Lower lobe of right lung (tissue), 2 donors: ENCODE data around the gene HOXA11. TPM values are rescaled to one million over a fixed set of nuclear protein-coding genes. Genes with fewer than 3 reads are reported as not detected.
A peak's percentile ranks its signal among the peaks of the same experiment; 100 is the strongest.

ENCODE experiments used
- ATAC-seq, 2 donors: fragments of 200-7000 bp; cut with Tn5 transposase; one replicate each; pipeline ENCODE4 v1.9.1; 2020 to 2022; ENCODE audit warnings: mild to moderate bottlenecking in 2 of 2, moderate library complexity in 2 of 2
- DNase-seq: peaks from one replicate; pipeline ENCODE4 v3.0.0-alpha.2; 2020
- H3K27ac ChIP-seq: fragments of 200-600 bp; one replicate; pipeline ENCODE4 v1.8.0; 2022
- H3K27me3 ChIP-seq: fragments of 200-600 bp; one replicate; pipeline ENCODE4 v1.8.0; 2022; ENCODE audit warnings: low read depth
- H3K36me3 ChIP-seq: fragments of 200-600 bp; one replicate; pipeline ENCODE4 v1.8.0; 2022; ENCODE audit warnings: mild to moderate bottlenecking
- H3K4me1 ChIP-seq: fragments of 200-600 bp; one replicate; pipeline ENCODE4 v1.8.0; 2022
- H3K4me3 ChIP-seq: fragments of 200-600 bp; one replicate; pipeline ENCODE4 v1.8.0; 2022; ENCODE audit warnings: mild to moderate bottlenecking
- H3K9me3 ChIP-seq: fragments of 200-600 bp; one replicate; pipeline ENCODE4 v1.8.0; 2022
- CTCF ChIP-seq: fragments of 200-600 bp; IDR thresholded peaks from one replicate; pipeline ENCODE4 v1.8.0; 2022; ENCODE audit warnings: antibody characterized with exemption, mild to moderate bottlenecking
- intact Hi-C: fragments of 100-400 bp; cut with DNase I; formaldehyde crosslinking; loops from one replicate; pipeline ENCODE4 v1.11.0; 2022
- total RNA-seq: library from RNA; stranded (reverse); fragmentation: NEBNext Ultra II Directional; extraction: Animal tissue kit (Norgen Biotek cat#: 25700); gene quantifications from one replicate; pipeline ENCODE4 v1.2.1, GENCODE V29; 2021
- donor health status: DM: no; HTN: yes; CAD: no; lungs with severe emphysema.

Gene HOXA11
- total RNA-seq, 1 donor from 2014 or later = not detected

GRCh38 chr7:27171325-27171636 lies 13.8 kb downstream of the HOXA11 start:
- DNase-seq = no peak
- Histone ChIP-seq H3K9me3 (no peaks in the 10 kb centered on the region), H3K36me3 (no peaks in the 10 kb centered on the region), H3K27me3 (peaks cover 100% of the 10 kb centered on the region), H3K4me3 (no peak overlapping the region), H3K4me1 (peaks cover 42% of the 10 kb centered on the region), H3K27ac (no peak overlapping the region)
- intact Hi-C loops = no loop called here
- ATAC-seq = no peak
- no peak for TF ChIP-seq CTCF

DNA sequence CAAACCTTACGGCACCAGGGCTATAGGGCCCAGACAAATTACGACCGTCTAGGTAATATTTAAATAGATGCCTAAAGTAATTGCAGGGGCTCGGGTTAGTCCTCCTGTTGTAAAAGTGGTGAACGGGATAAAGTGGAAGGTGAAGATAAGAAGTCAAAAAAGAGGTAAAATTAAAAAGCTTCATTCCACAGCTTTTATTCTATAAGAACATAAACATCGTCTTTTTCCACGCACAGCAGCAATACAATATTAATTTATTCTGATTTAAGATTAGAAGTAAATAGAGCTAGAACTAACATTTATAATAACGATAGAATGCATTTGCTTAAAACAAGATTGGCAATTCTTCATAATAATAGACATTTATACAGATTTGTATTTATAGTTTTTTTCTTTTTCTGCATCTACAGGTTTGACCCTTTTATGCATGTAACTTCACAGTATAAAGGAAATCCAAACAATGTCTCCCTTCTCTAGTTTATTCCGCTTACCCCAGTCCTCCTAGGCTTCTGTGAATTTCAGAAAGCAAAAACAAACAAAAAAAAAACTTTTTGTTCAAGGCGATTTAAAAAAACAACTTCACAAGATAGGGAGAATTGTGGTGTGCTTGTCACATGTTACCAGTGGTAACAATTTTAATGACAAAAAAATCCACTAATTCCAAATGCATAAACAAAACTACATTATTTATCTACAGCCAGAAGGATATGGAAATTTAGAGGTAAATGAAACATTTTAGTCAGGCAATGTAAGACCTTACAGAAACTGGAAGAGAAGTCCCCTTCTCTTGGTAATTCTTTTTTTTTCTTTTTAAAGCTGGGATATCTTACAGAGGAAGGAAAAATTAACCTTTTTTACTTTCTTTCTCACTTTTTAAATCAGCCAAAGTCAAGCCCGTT lies 14.4 kb downstream of the HOXA11 start:
- H3K4me1 ChIP-seq = peaks cover 48% of the 10 kb centered on the region
- H3K36me3 ChIP-seq = no peaks in the 10 kb centered on the region
- H3K9me3 ChIP-seq = no peaks in the 10 kb centered on the region
- TF ChIP-seq CTCF = no peak
- intact Hi-C loops = no loop called here
- no peak for DNase-seq
- H3K4me3 ChIP-seq = no peak overlapping the region
- H3K27ac ChIP-seq = no peak overlapping the region
- ATAC-seq = no peak
- H3K27me3 ChIP-seq = peaks cover 100% of the 10 kb centered on the region

DNA sequence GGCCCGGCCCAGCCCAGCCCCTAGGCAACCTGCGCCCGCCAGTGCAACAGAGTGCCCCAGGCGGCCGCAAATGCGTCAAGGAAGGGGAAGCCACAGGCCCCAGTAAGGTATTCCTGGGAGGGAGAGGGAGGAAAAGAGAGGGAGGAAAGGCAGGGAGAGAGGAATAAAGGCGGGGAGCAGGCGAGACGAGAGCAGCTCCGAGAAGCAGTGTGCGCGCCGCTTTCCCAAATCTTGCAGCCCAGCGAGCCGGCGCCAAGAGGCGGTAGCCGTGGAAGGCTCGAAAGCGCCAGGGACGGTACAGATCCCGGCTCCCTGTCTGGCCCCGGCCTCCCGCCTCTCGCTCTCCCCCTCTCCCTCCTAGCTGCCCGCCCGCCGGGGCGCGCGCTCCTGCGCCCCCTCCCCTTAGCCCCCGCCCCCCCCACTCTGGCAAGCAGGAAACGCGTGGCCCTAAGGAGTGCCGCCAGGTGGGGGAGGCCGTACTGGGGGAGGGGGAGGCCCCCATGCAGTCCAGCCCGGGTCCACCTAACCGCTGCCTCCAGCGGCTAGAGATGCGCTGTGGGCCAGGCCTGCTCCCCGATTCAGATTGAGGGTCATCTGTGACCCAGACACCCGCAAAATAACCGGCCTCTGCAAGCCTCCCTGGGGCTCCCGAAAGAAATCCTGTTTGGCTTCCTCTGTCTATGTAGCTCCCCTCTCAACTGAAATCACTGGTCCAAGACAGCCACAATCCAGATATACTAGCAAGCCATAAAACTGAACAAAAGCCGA lies 15.2 kb downstream of the HOXA11 start:
- DNase-seq (peak; percentile 39), ATAC-seq (no peak)
- Histone ChIP-seq H3K9me3 (no peaks in the 10 kb centered on the region), H3K4me1 (peaks cover 54% of the 10 kb centered on the region), H3K27ac (no peak overlapping the region), H3K27me3 (peaks cover 100% of the 10 kb centered on the region), H3K4me3 (no peak overlapping the region), H3K36me3 (no peaks in the 10 kb centered on the region)
- intact Hi-C loops = no loop called here
- no peak for TF ChIP-seq CTCF

- Histone ChIP-seq H3K27ac (no peak overlapping the region), H3K36me3 (no peaks in the 10 kb centered on the region), H3K4me1 (peaks cover 52% of the 10 kb centered on the region), H3K27me3 (peaks cover 100% of the 10 kb centered on the region), H3K4me3 (no peak overlapping the region), H3K9me3 (no peaks in the 10 kb centered on the region)
- ATAC-seq = no peak
- peak; percentile 42 for DNase-seq
- TF ChIP-seq CTCF = no peak
- intact Hi-C loops = no loop called here
Observed at GRCh38 chr7:27168265-27168947, 16.6 kb downstream of the HOXA11 start.

DNA sequence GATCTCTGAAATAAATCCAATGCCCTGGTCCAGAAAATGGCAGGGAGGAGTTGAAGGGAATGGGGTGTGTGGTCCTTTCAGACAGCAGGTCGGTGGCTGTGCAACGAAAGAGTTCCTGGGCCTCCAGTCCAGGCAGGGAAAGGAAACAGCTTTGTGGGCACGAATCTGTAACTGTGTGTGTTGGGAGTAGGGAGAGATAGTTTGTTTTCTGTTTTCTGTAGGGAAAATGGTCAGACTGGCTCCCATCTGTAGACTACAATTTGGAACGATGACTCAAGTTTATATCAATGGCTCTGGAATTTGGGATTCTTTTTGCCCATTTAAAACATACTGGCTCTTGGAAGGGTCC lies 17.1 kb downstream of the HOXA11 start:
- Histone ChIP-seq H3K4me1 (peaks cover 47% of the 10 kb centered on the region), H3K27ac (no peak overlapping the region), H3K27me3 (peaks cover 100% of the 10 kb centered on the region), H3K36me3 (no peaks in the 10 kb centered on the region), H3K4me3 (no peak overlapping the region), H3K9me3 (no peaks in the 10 kb centered on the region)
- no peak for ATAC-seq
- no peak for DNase-seq
- no peak for TF ChIP-seq CTCF
- intact Hi-C loops = no loop called here
